GM19455 (cell line): ENCODE results near the gene SFTPD.
"Not testable (repeated sequence)": the region's sequence is repeated elsewhere in the genome, so short reads cannot be mapped to it uniquely, and the experiment has no call there.

Source experiments
- ATAC-seq: cut with Tn5 transposase; IDR thresholded peaks from one replicate; pipeline ENCODE4 v1.9.1; 2021; ENCODE audit not compliant: unreplicated experiment

SFTPD gene

GRCh38 chr10:79927111-79927828, 21.6 kb downstream of the SFTPD start:
- no peak for ATAC-seq

- no peak for ATAC-seq
Observed at GRCh38 chr10:79926037-79926436, 22.9 kb downstream of the SFTPD start.

GRCh38 chr10:79925614-79926013, 23.3 kb downstream of the SFTPD start:
- no peak for ATAC-seq

GRCh38 chr10:79923669-79924068, 25.2 kb downstream of the SFTPD start:
- no peak for ATAC-seq

- no peak for ATAC-seq
Observed at GRCh38 chr10:79923145-79923544, 25.8 kb downstream of the SFTPD start.

- not testable (repeated sequence) for ATAC-seq
Observed at GRCh38 chr10:79922011-79922412, 26.9 kb downstream of the SFTPD start.

- not testable (repeated sequence) for ATAC-seq
Observed at GRCh38 chr10:79915838-79916237, 33.1 kb downstream of the SFTPD start.

- not testable (repeated sequence) for ATAC-seq
Observed at GRCh38 chr10:79914512-79914911, 34.4 kb downstream of the SFTPD start.

GRCh38 chr10:79910836-79911235, 38.1 kb downstream of the SFTPD start:
- ATAC-seq: no peak

GRCh38 chr10:79910344-79910743, 38.6 kb downstream of the SFTPD start:
- no peak for ATAC-seq

GRCh38 chr10:79905322-79906314, 43.3 kb downstream of the SFTPD start:
- ATAC-seq: no peak

- ATAC-seq: no peak
Observed at GRCh38 chr10:79904671-79905321, 44.1 kb downstream of the SFTPD start.

GRCh38 chr10:79901571-79901970, 47.3 kb downstream of the SFTPD start:
- not testable (repeated sequence) for ATAC-seq

GRCh38 chr10:79898597-79899325, 50.1 kb downstream of the SFTPD start:
- ATAC-seq: no peak

- not testable (repeated sequence) for ATAC-seq
Observed at GRCh38 chr10:79892896-79893295, 56.0 kb downstream of the SFTPD start.

GRCh38 chr10:79890469-79890868, 58.4 kb downstream of the SFTPD start:
- no peak for ATAC-seq

GRCh38 chr10:79888984-79889383, 59.9 kb downstream of the SFTPD start:
- ATAC-seq: not testable (repeated sequence)
